ENCODE results near the gene FCHSD2.

FCHSD2 gene

GRCh38 chr11:73095613-73096012 is 46.5 kb downstream of the FCHSD2 start:
- Histone ChIP-seq H3K4me3 (ENCODE audit: low read depth, low read length) (no peak overlapping the region), H3K4me1 (no peaks in the 10 kb centered on the region), H3K27ac (no peak overlapping the region), H3K79me2 (no peaks in the 10 kb centered on the region), H3K27me3 (ENCODE audit: control insufficient read depth, insufficient read depth, low read length) (no peaks in the 10 kb centered on the region), H3K9me3 (ENCODE audit: control insufficient read depth, low read length) (no peaks in the 10 kb centered on the region), H2AFZ (no peak overlapping the region), H3K9ac (no peak overlapping the region), H3K36me3 (ENCODE audit: control insufficient read depth, insufficient read depth, low read length) (no peaks in the 10 kb centered on the region), H3K4me2 (ENCODE audit: low read length) (no peak overlapping the region)
- TF ChIP-seq CTCF (IDR thresholded peaks at IDR 0.05), result no peak

DNA sequence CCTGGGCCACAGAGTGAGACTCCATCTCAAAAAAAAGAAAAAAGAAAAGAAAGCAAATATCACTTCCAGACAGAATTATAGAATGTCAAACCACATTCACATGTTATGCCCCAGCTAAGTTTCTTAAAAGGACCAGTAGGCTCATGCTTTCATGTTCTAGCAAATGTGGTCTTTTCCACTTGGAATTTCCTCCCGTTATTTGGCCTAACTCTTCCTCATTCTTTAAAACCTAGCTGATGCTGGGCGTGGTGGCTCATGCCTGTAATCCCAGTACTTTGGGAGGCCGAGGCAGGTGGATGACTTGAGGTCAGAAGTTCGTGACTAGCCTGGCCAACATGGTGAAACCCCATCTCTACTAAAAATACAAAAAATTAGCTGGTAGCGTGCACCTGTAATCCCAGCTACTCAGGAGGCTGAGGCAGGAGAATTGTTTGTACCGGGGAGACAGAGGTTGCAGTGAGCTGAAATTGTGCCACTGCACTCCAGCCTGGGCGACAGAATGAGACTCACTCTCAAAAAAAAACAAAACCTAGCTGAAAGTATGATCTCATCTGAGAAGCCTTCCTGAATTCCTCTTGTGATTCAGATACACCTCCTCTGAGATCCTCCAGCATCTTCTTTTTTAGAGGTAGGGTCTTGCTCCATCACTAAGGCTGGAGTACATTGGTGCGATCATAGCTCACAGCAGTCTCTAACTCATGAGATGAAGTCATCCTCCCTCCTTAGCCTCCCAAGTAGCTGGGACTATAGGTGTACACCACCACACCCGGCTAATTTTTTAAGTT is 50.4 kb downstream of the FCHSD2 start:
- no peaks in the 10 kb centered on the region for H3K36me3 ChIP-seq (ENCODE audit: control insufficient read depth, insufficient read depth, low read length)
- no peaks in the 10 kb centered on the region for H3K27me3 ChIP-seq (ENCODE audit: control insufficient read depth, insufficient read depth, low read length)
- H3K4me2 ChIP-seq (ENCODE audit: low read length), result no peak overlapping the region
- no peak overlapping the region for H3K4me3 ChIP-seq (ENCODE audit: low read depth, low read length)
- no peaks in the 10 kb centered on the region for H3K4me1 ChIP-seq
- H3K27ac ChIP-seq, result no peak overlapping the region
- H3K79me2 ChIP-seq, result no peaks in the 10 kb centered on the region
- no peak overlapping the region for H2AFZ ChIP-seq
- no peak overlapping the region for H3K9ac ChIP-seq
- H3K9me3 ChIP-seq (ENCODE audit: control insufficient read depth, low read length), result no peaks in the 10 kb centered on the region
- TF ChIP-seq CTCF (IDR thresholded peaks at IDR 0.05), result no peak

DNA sequence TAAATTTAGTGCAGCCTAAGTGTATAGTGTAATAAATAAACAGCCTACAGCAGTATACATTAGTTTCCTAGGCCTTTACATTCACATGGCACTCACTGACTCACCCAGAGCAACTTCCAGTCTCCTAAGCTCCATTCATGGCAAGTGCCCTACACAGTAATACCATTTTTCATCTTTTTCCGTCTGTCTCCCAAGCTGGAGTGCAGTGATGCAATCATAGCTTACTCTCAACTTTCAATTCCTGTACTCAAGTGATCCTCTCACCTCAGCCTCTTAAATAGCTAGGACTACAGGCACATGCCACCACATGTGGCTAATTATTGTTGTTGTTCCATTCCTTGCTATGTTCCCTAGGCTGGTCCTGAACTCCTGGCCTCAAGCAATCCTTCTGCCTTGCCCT is 54.4 kb downstream of the FCHSD2 start:
- no peaks in the 10 kb centered on the region for H3K79me2 ChIP-seq
- H3K9ac ChIP-seq, result no peak overlapping the region
- H2AFZ ChIP-seq, result no peak overlapping the region
- no peaks in the 10 kb centered on the region for H3K9me3 ChIP-seq (ENCODE audit: control insufficient read depth, low read length)
- no peaks in the 10 kb centered on the region for H3K4me1 ChIP-seq
- no peaks in the 10 kb centered on the region for H3K36me3 ChIP-seq (ENCODE audit: control insufficient read depth, insufficient read depth, low read length)
- H3K27ac ChIP-seq, result no peak overlapping the region
- H3K4me3 ChIP-seq (ENCODE audit: low read depth, low read length), result no peak overlapping the region
- no peak overlapping the region for H3K4me2 ChIP-seq (ENCODE audit: low read length)
- H3K27me3 ChIP-seq (ENCODE audit: control insufficient read depth, insufficient read depth, low read length), result no peaks in the 10 kb centered on the region
- no peak for TF ChIP-seq CTCF (IDR thresholded peaks at IDR 0.05)

GRCh38 chr11:73085189-73085875 is 56.8 kb downstream of the FCHSD2 start:
- Histone ChIP-seq H3K9me3 (ENCODE audit: control insufficient read depth, low read length) (no peaks in the 10 kb centered on the region), H3K27me3 (ENCODE audit: control insufficient read depth, insufficient read depth, low read length) (no peaks in the 10 kb centered on the region), H3K4me3 (ENCODE audit: low read depth, low read length) (no peak overlapping the region), H3K4me2 (ENCODE audit: low read length) (no peak overlapping the region), H3K36me3 (ENCODE audit: control insufficient read depth, insufficient read depth, low read length) (no peaks in the 10 kb centered on the region), H3K9ac (no peak overlapping the region), H2AFZ (no peak overlapping the region), H3K27ac (no peak overlapping the region), H3K79me2 (no peaks in the 10 kb centered on the region), H3K4me1 (no peaks in the 10 kb centered on the region)
- no peak for TF ChIP-seq CTCF (IDR thresholded peaks at IDR 0.05)
